Measurements from ENCODE around the gene RNF181. TPM values are rescaled to one million over a fixed set of nuclear protein-coding genes. Genes with fewer than 3 reads are reported as not detected.

The RNF181 gene
- total and polyA plus RNA-seq, 2 of the 13 experiments (the other 11 are each of a cell fraction or from before 2014, with no cell fraction given): 224 to 578 TPM

- no peak for TF ChIP-seq ETS1 (CRISPR knock-in tag; IDR thresholded peaks at IDR 0.05)
- no peak for TF ChIP-seq PLSCR1 (CRISPR knock-in tag; IDR thresholded peaks at IDR 0.05; ENCODE audit: borderline replicate concordance)
- no peak for TF ChIP-seq ZNF576 (CRISPR knock-in tag; IDR thresholded peaks at IDR 0.05)
- 0 out of 2 replicates have a peak, but pooled peaks have one; percentile 38 for TF ChIP-seq KLF11 (CRISPR knock-in tag; IDR thresholded peaks at IDR 0.05)
- peak; percentile 97 for TF ChIP-seq RBM22 (optimal IDR thresholded peaks at IDR 0.05; ENCODE audit: low read length)
- TF ChIP-seq POLR2A (IDR thresholded peaks at IDR 0.05; ENCODE audit: insufficient read depth in 1 of 2, low read depth in 2 of 2, low read length in 2 of 2): peak; percentile 60
- TF ChIP-seq ZC3H4 (CRISPR knock-in tag; IDR thresholded peaks at IDR 0.05; ENCODE audit: borderline replicate concordance): 0 out of 2 replicates have a peak, but pooled peaks have one; percentile 73
- 0 out of 2 replicates have a peak, but pooled peaks have one; percentile 37 for TF ChIP-seq ZNF383 (CRISPR knock-in tag; IDR thresholded peaks at IDR 0.05; ENCODE audit: borderline replicate concordance)
- TF ChIP-seq TEF (CRISPR knock-in tag; IDR thresholded peaks at IDR 0.05): 0 out of 2 replicates have a peak, but pooled peaks have one; percentile 40
- peak; percentile 77; the same call in 1 of the 2 replicates for TF ChIP-seq MBD4 (IDR thresholded peaks at IDR 0.05; ENCODE audit: borderline replicate concordance, low read length)
These were observed 49.7 kb upstream of the RNF181 start (continued) for GRCh38 chr2:85545780-85546240.
